H9 (cell line): ENCODE results near the gene PGAM1. TPM values are rescaled to one million over a fixed set of nuclear protein-coding genes. Genes with fewer than 3 reads are reported as not detected.

Experiments used
- DNase-seq: peaks from one replicate; pipeline ENCODE4 v3.0.0-alpha.2; 2017
- H2AFZ ChIP-seq: one replicate; pipeline ENCODE4 v1.6.1; 2013; ENCODE audit warnings: mild to moderate bottlenecking, low read length, control low read depth, moderate library complexity
- H2AK5ac ChIP-seq: 2 replicates; pipeline ENCODE4 v1.6.1; 2013; ENCODE audit warnings: low read length, control low read depth, mixed read lengths; ENCODE audit not compliant: insufficient read length
- H2BK120ac ChIP-seq: one replicate; pipeline ENCODE4 v1.6.1; 2013; ENCODE audit warnings: low read depth, mild to moderate bottlenecking, low read length, control low read depth, inconsistent platforms; ENCODE audit not compliant: poor library complexity, severe bottlenecking
- H2BK12ac ChIP-seq: 2 replicates; pipeline ENCODE4 v1.6.1; 2013; ENCODE audit warnings: low read length, control low read depth, mixed read lengths, low read depth; ENCODE audit not compliant: insufficient read length
- H2BK15ac ChIP-seq: 2 replicates; pipeline ENCODE4 v1.6.1; 2013; ENCODE audit warnings: low read depth, low read length, control low read depth
- H2BK20ac ChIP-seq: one replicate; pipeline ENCODE4 v1.6.1; 2013; ENCODE audit warnings: low read depth, mild to moderate bottlenecking, low read length, control low read depth, inconsistent platforms; ENCODE audit not compliant: poor library complexity, severe bottlenecking
- H2BK5ac ChIP-seq: 2 replicates; pipeline ENCODE4 v1.6.1; 2013; ENCODE audit warnings: low read length, control low read depth, mixed read lengths; ENCODE audit not compliant: insufficient read length
- H3K14ac ChIP-seq: 2 replicates; pipeline ENCODE4 v1.6.1; 2013; ENCODE audit warnings: low read length, control low read depth; ENCODE audit not compliant: insufficient read depth
- H3K18ac ChIP-seq: 2 replicates; pipeline ENCODE4 v1.6.1; 2013; ENCODE audit warnings: low read depth, mild to moderate bottlenecking, mixed read lengths, low read length, control low read depth; ENCODE audit not compliant: insufficient read length
- H3K23ac ChIP-seq: 2 replicates; pipeline ENCODE4 v1.6.1; 2013; ENCODE audit warnings: low read length, control low read depth, mixed read lengths, low read depth; ENCODE audit not compliant: insufficient read length
- H3K23me2 ChIP-seq: 2 replicates; pipeline ENCODE4 v1.6.1; 2013; ENCODE audit warnings: low read depth, mild to moderate bottlenecking, mixed read lengths, low read length, control low read depth; ENCODE audit not compliant: insufficient read length, poor library complexity, severe bottlenecking
- H3K27ac ChIP-seq: 2 replicates; pipeline ENCODE4 v1.5.1; 2013; ENCODE audit warnings: low read length, control low read depth, mixed read lengths, low read depth; ENCODE audit not compliant: insufficient read length
- H3K27me3 ChIP-seq: 2 replicates; pipeline ENCODE4 v1.6.1; 2013; ENCODE audit warnings: low read length, control low read depth, inconsistent platforms; ENCODE audit not compliant: insufficient read depth
- H3K4ac ChIP-seq: 2 replicates; pipeline ENCODE4 v1.6.1; 2013; ENCODE audit warnings: low read depth, mild to moderate bottlenecking, control low read depth, inconsistent platforms, low read length, moderate library complexity
- H3K4me1 ChIP-seq: 2 replicates; pipeline ENCODE4 v1.6.1; 2013; ENCODE audit warnings: low read length, control low read depth, inconsistent platforms; ENCODE audit not compliant: insufficient read depth
- H3K4me2 ChIP-seq: 2 replicates; pipeline ENCODE4 v1.6.1; 2013; ENCODE audit warnings: low read length, control low read depth, mixed read lengths; ENCODE audit not compliant: insufficient read length, insufficient read depth
- H3K56ac ChIP-seq: 2 replicates; pipeline ENCODE4 v1.6.1; 2013; ENCODE audit warnings: low read depth, mild to moderate bottlenecking, mixed read lengths, low read length, control low read depth; ENCODE audit not compliant: insufficient read length
- H3K79me1 ChIP-seq: 2 replicates; pipeline ENCODE4 v1.6.1; 2013; ENCODE audit warnings: low read depth, mild to moderate bottlenecking, moderate library complexity, low read length, control low read depth, inconsistent platforms; ENCODE audit not compliant: insufficient read depth, poor library complexity, severe bottlenecking
- H3K79me2 ChIP-seq: 2 replicates; pipeline ENCODE4 v1.6.1; 2013; ENCODE audit warnings: low read length, control low read depth, inconsistent platforms; ENCODE audit not compliant: insufficient read depth
- H3K9ac ChIP-seq: 2 replicates; pipeline ENCODE4 v1.6.1; 2013; ENCODE audit warnings: low read length, control low read depth, mixed read lengths; ENCODE audit not compliant: insufficient read length; ENCODE audit errors: extremely low read depth
- H3K9me3 ChIP-seq: one replicate; pipeline ENCODE4 v1.6.1; 2013; ENCODE audit warnings: low read depth, low read length, inconsistent platforms; ENCODE audit not compliant: control insufficient read depth
- H3T11ph ChIP-seq: one replicate; pipeline ENCODE4 v1.6.1; 2013; ENCODE audit warnings: mild to moderate bottlenecking, low read length, control low read depth, inconsistent platforms
- H4K20me1 ChIP-seq: one replicate; pipeline ENCODE4 v1.6.1; 2013; ENCODE audit not compliant: control insufficient read depth, insufficient read length, insufficient read depth
- H4K5ac ChIP-seq: 2 replicates; pipeline ENCODE4 v1.6.1; 2013; ENCODE audit warnings: low read depth, mild to moderate bottlenecking, mixed read lengths, low read length, control low read depth; ENCODE audit not compliant: insufficient read length
- H4K8ac ChIP-seq: replicated peaks from 2 replicates; pipeline ENCODE4 v1.6.1; 2013; ENCODE audit warnings: low read length, control low read depth, mixed read lengths, low read depth; ENCODE audit not compliant: insufficient read length
- H4K91ac ChIP-seq: 2 replicates; pipeline ENCODE4 v1.6.1; 2013; ENCODE audit warnings: low read depth, mild to moderate bottlenecking, moderate library complexity, mixed read lengths, low read length, control low read depth; ENCODE audit not compliant: insufficient read length
- H3K27ac Mint-ChIP-seq, 3 experiments: 2 replicates in 2 of 3; 3 replicates in 1 of 3; pipeline ENCODE4 v1.8.0; 2020 to 2021; ENCODE audit warnings: mixed read lengths in 3 of 3, mild to moderate bottlenecking in 1 of 3, moderate library complexity in 1 of 3
- H3K27me3 Mint-ChIP-seq: 2 replicates; pipeline ENCODE4 v1.8.0; 2021; ENCODE audit warnings: low read depth, mild to moderate bottlenecking, moderate library complexity, mixed read lengths
- H3K36me3 Mint-ChIP-seq, 3 experiments: 2 replicates in 2 of 3; 3 replicates in 1 of 3; pipeline ENCODE4 v1.8.0; 2020 to 2021; ENCODE audit warnings: low read depth in 3 of 3, mixed read lengths in 3 of 3; ENCODE audit not compliant: insufficient read depth in 1 of 3
- H3K4me1 Mint-ChIP-seq, 2 experiments: 2 replicates each; pipeline ENCODE4 v1.8.0; 2020; ENCODE audit warnings: mixed read lengths in 2 of 2
- H3K4me3 Mint-ChIP-seq, 2 experiments: 2 replicates in 1 of 2; 3 replicates in 1 of 2; pipeline ENCODE4 v1.8.0; 2020 to 2021; ENCODE audit warnings: mild to moderate bottlenecking in 2 of 2, mixed read lengths in 2 of 2, moderate library complexity in 1 of 2
- H3K9me3 Mint-ChIP-seq, 2 experiments: 2 replicates in 1 of 2; 3 replicates in 1 of 2; pipeline ENCODE4 v1.8.0; 2020; ENCODE audit warnings: mild to moderate bottlenecking in 2 of 2, mixed read lengths in 2 of 2, moderate library complexity in 1 of 2
- WGBS: extraction: QIAGEN DNeasy Blood & Tissue Kit; methylation state at CpG from one replicate; pipeline ENCODE4 v1.1.7; 2013; ENCODE audit warnings: missing lambda C conversion rate, low lambda C conversion rate, mixed read lengths; ENCODE audit not compliant: insufficient read length; ENCODE audit errors: extremely low coverage; 5-methylcytosine and 5-hydroxymethylcytosine counted together
- total RNA-seq: library from RNA; stranded (reverse); gene quantifications from 2 replicates; pipeline ENCODE4 v1.2.1, GENCODE V29; 2021
- TF ChIP-seq, protein P1 (sequence below): fragments of 200-600 bp; sonication (generic); conservative IDR thresholded peaks from 3 replicates; pipeline ENCODE4 v1.8.0; 2021; ENCODE audit warnings: antibody characterized with exemption, mild to moderate bottlenecking

PGAM1 gene
- total RNA-seq, 1 experiment from 2014 or later, result 932 TPM

DNA sequence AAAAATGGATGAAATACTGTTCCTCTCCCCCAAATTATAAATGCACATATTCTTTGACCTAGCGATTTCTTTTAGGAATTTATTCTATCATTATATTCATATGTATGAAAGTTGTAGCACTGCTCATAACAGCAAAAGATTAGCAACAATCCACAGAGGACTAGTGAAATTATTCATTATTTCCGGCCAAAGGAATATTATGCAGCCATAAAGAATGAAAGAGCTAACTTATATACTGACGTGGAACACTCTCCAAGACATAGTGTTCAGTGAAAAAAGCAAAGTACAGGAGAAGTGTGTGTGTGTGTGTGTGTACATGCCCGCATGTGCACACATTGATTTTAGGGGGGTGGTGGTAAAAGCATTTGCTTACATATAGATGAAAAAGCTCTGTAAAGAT lies 48.9 kb downstream of the PGAM1 start:
- Histone ChIP-seq H3K9ac (no peak overlapping the region), H3K79me1 (no peaks in the 10 kb centered on the region), H3K23ac (no peak overlapping the region), H2AK5ac (no peak overlapping the region), H3K14ac (no peak overlapping the region), H3K9me3 (no peaks in the 10 kb centered on the region), H3K4ac (no peak overlapping the region), H4K8ac (no peak overlapping the region), H2BK5ac (no peak overlapping the region), H4K5ac (no peak overlapping the region), H3K4me2 (no peak overlapping the region), H2BK20ac (no peak overlapping the region), H4K91ac (no peak overlapping the region), H2BK120ac (no peak overlapping the region), H4K20me1 (no peaks in the 10 kb centered on the region), H2BK12ac (no peak overlapping the region), H2AFZ (no peak overlapping the region), H2BK15ac (no peak overlapping the region), H3K27ac (no peak overlapping the region), H3K79me2 (no peaks in the 10 kb centered on the region), H3K27me3 (no peaks in the 10 kb centered on the region), H3K56ac (no peak overlapping the region), H3T11ph (no peak overlapping the region), H3K23me2 (no peaks in the 10 kb centered on the region), H3K4me1 (peaks cover 4% of the 10 kb centered on the region; the same call in 1 of the 2 replicates), H3K18ac (no peak overlapping the region)
- TF ChIP-seq, protein P1, sequence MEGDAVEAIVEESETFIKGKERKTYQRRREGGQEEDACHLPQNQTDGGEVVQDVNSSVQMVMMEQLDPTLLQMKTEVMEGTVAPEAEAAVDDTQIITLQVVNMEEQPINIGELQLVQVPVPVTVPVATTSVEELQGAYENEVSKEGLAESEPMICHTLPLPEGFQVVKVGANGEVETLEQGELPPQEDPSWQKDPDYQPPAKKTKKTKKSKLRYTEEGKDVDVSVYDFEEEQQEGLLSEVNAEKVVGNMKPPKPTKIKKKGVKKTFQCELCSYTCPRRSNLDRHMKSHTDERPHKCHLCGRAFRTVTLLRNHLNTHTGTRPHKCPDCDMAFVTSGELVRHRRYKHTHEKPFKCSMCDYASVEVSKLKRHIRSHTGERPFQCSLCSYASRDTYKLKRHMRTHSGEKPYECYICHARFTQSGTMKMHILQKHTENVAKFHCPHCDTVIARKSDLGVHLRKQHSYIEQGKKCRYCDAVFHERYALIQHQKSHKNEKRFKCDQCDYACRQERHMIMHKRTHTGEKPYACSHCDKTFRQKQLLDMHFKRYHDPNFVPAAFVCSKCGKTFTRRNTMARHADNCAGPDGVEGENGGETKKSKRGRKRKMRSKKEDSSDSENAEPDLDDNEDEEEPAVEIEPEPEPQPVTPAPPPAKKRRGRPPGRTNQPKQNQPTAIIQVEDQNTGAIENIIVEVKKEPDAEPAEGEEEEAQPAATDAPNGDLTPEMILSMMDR, result no peak
- H3K4me3 Mint-ChIP-seq, result no peak overlapping the region
- peaks cover 7 to 13% of the 10 kb centered on the region in 2 experiments for H3K4me1 Mint-ChIP-seq
- H3K27ac Mint-ChIP-seq, result no peak overlapping the region
- WGBS, result no CpG with 5 or more reads among the region's 4 CpGs
- no peaks in the 10 kb centered on the region for H3K27me3 Mint-ChIP-seq
- peaks cover 52 to 81% (median 77%) of the 10 kb centered on the region in 3 experiments for H3K36me3 Mint-ChIP-seq
- H3K9me3 Mint-ChIP-seq, result no peaks in the 10 kb centered on the region
- no peak for DNase-seq
